RPMI7951 (cell line): ENCODE data around the gene CYP2S1. TPM values are rescaled to one million over a fixed set of nuclear protein-coding genes. Genes with fewer than 3 reads are reported as not detected.
A peak's percentile ranks its signal among the peaks of the same experiment; 100 is the strongest.
"Not testable (repeated sequence)": the region's sequence is repeated elsewhere in the genome, so short reads cannot be mapped to it uniquely, and the experiment has no call there.

Experiments
- DNase-seq: peaks from one replicate; pipeline ENCODE4 v3.0.0-alpha.2; 2012; ENCODE audit warnings: low read depth
- total RNA-seq: library from RNA; depleted of rRNA; stranded (reverse); fragments of >200 nt; shearing (Covaris generic); gene quantifications from 2 replicates; pipeline ENCODE4 v1.2.3, GENCODE V29; 2014; rRNA removed

Gene CYP2S1, protein sequence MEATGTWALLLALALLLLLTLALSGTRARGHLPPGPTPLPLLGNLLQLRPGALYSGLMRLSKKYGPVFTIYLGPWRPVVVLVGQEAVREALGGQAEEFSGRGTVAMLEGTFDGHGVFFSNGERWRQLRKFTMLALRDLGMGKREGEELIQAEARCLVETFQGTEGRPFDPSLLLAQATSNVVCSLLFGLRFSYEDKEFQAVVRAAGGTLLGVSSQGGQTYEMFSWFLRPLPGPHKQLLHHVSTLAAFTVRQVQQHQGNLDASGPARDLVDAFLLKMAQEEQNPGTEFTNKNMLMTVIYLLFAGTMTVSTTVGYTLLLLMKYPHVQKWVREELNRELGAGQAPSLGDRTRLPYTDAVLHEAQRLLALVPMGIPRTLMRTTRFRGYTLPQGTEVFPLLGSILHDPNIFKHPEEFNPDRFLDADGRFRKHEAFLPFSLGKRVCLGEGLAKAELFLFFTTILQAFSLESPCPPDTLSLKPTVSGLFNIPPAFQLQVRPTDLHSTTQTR
- total RNA-seq = 4.4 and 10.3 TPM in 2 replicates

DNA sequence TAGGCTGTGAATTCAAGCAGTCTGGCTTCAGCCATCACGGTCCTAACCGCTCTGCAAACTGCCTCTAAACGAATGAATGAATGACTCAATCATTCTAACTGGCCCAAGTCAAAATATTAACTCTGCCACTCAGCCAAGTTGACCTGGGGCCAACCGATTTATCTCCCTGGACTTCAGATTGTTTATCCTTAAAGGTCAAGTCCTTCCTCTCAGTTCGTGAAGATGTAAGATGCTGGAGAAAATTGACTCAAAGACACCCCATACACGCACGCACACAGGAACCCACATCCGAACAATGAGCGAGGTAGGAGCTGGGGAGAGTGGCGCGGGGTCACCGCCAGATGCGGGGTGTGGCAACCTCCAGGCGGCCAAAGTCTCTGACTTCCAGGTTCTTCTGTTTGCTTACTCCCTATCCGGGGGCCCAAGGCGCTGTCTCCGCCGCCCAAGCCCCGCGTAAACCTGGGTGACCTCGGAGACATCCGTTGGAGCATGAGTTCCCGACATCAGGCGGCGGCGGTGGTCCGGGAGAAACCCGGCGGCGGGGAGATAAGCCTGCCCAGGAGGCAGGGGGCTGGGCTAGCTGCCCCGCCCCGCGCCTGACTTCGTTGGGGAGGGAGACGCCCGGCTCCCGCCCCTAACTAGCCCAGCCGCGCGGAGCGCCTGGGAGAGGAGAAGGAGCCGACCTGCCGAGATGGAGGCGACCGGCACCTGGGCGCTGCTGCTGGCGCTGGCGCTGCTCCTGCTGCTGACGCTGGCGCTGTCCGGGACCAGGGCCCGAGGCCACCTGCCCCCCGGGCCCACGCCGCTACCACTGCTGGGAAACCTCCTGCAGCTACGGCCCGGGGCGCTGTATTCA lies at the start of gene CYP2S1:
TSS of gene CYP2S1 (plus strand) at position 646 of the 856 bp plus-strand sequence. CDS start at position 692, 46 bp downstream.
- DNase-seq = peak; percentile 70

DNA sequence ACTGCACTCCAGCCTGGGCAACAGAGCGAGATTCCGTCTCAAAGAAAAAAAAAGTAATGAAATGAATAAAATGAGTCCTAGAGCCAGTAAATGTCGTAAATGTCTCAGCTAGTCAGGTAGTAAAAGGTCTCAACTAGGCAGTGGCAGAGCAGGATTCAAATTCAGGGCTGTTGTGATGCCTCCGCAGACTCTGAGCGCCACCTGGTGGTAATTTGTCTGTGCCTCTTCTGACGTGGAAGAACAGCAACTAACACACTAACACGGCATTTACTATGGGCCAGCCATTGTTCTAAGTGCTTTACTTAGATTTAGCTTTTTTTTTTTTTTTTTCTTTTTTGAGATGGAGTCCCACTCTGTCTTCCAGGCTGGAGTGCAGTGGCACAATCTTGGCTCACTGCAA lies 48.6 kb upstream of the CYP2S1 start:
- DNase-seq = peak; percentile 73

DNA sequence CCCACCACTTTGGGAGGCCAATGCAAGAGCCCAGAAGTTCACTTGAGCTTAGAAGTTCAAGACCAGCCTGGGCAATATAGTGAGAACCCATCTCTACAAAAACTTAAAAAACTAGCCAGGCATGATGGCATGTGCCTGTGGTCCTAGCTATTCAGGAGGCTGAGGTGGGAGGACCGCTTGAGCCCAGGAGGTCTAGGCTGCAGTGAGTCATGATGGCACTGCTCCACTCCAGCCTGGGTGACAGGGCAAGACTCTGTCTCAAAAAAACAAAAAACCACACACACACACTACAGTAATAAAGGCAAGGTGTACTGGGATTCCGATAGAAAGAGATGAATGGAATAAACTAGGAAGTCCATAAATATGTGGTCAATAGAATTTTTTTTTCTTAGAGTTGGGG lies 43.2 kb upstream of the CYP2S1 start:
- DNase-seq = peak; percentile 37

DNA sequence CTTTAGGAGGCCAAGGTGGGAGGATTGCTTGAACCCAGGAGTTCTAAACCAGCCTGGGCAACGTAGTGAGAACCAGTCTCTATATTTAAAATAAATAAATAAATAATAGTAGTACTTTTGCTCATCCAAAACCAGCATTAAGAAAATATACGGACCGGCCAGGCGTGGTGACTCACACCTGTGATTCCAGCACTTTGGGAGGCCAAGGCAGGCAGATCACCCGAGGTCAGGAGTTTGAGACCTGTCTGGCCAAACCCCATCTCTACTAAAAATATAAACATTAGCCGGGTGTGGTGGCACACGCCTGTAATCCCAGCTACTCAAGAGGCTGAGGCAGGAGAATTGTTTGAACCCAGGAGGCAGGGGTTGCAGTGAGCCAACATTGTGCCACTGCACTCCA lies 42.0 kb upstream of the CYP2S1 start:
- DNase-seq = not testable (repeated sequence)

DNA sequence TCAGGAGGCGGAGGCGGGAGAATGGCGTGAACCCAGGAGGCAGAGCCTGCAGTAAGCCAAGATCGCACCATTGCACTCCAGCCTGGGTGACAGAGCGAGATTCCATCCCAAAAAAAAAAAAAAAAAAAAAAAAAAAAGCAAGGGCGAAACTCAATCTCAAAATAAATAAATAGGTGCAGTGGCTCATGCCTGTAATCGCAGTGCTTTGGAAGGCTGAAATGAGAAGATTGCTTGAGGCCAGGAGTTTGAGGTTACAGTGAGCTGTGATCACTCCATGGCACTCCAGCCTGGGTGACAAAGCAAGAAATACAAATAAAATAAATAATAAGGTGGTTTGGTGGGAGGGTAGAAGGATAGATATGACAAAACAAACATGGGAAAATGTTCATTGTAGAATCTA lies 39.0 kb upstream of the CYP2S1 start:
- no peak for DNase-seq

DNA sequence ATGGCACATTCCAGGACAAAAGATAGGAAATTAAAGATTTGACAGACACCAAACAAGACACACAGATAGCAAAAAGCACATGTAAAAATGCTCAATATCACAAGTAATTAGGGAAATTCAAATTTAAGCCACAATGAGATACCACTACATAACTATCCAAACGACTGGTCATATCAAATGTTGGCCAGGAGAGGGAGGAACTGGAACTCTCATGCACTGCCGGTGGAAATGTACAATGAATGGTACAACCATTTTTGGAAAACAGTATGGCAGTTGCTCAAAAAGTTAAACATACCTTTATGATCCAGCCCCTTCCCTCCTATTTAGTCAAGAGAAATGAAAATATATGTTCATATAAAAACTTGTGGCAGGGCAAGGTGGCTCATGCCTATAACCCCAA lies 36.8 kb upstream of the CYP2S1 start:
- DNase-seq = peak; percentile 37

DNA sequence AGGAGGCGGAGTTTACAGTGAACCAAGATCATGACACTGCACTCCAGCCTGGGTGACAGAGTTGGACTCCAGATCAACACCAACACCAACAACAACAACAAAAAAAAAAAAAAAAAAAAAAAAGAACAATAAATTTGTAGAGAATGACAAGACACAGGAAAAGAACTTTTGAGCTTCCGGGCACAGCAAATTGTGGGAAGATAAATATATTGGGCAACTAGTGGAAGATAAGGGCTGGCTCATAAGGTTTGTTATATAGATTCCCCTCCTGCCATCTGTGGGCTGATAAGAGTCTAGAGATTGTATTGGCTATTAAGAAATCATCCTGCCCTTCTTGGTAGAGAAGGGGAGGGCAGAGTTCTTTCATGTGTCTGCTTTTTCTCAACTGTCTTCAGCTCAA lies 33.1 kb upstream of the CYP2S1 start:
- no peak for DNase-seq

DNA sequence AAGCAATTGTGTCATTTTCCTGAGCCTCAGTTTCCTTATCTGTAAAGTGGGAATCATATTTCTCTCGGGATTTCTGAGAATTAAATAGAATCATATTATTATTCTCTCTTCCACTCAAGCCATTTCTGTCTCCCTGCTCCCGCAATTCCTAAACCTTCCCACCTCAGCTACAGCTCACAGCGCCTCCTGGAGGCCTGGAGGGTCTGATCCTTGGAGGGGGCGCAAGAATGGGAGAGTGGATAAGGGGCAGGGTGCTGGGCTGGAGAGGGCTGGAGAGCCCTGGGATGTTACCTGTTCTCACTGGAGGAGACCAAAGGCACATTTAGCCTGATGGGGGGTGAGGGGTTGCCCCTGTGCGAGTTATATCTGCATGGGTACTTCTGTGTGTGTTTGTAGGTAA lies 31.1 kb upstream of the CYP2S1 start:
- DNase-seq = peak; percentile 17

DNA sequence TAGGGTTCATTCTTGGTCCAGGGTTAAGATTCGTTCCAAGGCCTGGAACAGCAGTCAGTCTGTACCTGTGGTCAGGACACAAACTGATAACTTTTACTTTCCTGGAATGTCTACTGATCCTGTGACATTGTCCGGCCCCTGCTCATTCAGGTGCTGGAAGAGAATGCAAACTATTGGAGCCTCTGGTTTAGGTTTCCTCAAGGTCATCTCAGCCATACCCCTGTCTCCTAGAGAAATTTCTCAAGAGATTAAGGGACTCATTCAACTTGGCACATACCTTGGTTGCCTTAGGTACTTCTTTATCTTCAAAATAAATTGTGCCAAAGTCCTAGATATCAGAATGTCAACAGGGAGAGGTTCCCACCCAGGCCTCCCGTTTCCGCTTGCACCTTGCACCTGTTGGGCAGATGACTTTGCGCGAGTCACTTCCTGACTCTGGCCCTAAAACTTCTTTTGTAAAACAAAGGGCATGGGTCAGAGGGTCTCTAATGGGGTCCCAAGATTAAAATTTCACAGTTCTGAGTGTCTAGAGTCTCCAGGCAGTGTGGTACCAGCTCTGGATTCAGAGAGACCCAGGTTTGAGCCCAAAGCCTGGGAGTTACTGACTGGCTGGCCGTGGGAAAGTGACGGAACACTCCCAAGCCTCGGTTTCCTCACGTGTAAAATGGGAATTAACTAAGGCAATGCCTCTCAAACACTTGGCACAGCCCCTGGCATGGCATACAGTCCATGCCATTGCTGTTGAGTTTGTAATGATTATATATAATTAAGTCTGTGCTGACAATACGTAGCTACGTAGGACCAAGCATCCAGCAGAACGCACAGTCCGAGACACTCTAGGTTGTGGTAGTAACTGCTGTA lies 25.8 kb upstream of the CYP2S1 start:
- no peak for DNase-seq

DNA sequence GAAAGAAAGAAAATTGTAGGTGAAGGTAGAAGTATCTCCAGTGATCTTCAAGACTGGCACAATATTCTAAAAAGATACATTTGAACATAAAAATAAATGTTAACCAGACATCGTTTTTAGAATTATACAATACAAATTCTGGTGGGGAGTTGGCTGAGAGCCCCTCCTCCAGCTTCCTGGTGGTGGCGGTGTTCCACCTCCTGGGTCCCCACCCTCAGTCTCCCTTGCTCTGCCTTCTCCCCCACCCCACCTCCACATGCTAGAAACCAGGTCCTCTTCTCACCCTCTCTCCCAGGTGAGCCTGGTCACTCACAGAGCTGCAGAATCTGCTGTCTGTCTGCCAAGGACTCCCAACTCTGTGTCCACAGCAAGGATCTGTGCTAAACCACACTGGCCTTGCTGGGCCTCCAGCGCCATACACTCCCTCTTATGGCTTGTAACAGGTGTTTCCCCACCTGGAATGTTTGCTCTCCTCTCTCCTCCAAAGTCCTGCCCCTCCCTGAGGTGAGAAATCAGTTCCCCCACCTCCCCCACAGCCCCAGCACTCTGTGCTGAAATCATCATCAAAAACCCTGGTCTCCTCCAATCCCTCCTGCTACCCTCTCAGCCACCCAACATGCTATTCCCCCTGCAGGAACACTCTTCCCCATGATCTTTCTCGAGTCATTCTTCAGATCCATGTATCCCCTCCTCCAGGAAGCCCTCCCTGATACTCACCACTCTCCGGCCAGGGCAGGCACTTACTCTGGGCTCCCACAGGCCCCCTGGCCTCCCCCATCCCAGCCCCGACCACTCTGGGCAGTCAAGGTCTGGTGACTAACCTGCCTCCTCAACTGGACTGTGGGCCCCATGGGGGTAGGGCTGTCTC lies 20.5 kb upstream of the CYP2S1 start:
- DNase-seq = no peak

DNA sequence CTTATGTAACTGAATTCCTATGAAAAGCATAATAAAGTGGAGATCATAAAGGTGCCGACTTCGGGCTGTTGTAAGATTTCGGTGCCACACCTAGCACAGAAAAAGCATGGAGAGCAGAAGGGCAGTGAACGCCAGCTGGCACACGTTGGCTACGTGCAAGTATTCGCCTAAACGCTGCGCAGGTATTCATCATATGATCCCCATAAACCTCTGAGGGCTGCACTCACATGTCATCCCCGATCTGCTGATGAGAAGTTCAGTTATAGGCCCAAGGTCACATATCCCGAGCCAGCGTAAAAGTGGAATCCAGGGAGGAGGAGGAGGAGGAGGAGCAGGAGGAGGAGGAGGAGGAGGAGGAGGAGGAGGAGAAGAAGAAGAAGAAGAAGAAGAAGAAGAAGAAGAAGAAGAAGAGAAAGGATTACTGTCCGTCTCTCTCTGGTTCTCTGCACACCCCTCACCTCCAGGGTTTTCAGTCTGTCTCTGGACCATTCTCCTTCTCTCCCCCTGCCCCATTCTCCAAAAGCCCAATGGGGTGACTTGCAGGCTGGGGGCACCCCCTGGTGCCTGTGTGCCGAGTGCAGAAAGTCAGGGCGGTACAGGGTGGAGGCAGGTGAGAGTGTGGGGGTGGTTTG lies 18.6 kb upstream of the CYP2S1 start:
- DNase-seq = no peak

DNA sequence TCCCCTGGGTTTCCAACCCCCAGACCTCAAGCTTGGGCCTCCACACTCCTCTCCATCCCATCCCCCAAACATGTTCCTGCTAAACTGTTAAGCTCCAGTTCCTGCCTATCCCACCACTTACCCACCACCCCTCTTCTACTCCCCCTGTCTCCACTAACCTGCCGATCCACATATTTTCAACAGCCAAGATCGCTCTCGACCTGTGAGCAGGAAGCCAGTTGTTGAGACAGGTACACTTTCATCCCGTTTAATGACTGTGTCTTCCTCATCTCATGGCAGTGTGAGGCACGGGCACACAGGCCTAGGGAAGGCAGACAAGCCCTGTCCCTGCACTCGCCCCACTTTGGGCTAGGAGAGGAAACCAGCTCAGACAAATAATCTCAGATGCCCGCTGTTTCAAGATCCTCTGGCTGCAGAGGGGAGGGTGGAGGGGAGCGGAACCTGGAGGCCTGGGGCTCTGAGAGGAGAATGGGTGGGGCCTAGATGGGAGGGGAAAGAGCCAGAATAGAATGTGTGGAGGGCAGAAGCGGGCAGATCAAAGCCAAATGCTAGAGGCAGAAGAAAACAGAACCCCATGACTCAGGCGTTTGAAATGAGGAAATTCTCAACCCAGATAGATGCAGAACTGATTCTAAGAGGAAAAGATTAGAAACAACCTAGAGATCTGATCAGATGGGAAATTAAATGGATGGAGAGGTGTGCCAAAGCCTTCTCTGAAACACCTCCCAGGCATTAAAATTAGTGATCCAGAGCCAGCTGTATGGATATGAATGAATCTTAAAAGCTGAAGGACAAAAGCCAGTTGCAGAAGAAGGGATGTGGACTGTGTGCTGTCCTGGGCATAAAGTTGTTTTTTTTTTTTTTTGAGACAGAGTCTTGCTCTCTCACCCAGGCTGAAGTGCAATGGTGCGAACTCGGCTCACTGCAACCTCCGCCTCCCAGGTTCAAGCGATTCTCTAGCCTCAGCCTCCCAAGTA lies 16.9 kb upstream of the CYP2S1 start:
- DNase-seq = peak; percentile 93

DNA sequence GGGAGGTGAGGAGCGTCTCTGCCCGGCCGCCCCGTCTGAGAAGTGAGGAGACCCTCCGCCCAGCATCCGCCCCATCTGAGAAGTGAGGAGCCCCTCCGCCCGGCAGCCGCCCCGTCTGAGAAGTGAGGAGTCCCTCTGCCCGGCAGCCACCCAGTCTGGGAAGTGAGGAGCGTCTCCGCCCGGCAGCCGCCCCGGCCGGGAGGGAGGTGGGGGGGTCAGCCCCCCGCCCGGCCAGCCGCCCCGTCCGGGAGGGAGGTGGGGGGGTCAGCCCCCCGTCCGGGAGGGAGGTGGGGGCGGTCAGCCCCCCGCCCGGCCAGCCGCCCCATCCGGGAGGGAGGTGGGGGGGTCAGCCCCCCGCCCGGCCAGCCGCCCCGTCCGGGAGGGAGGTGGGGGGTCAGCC lies 12.8 kb upstream of the CYP2S1 start:
- DNase-seq = not testable (repeated sequence)

DNA sequence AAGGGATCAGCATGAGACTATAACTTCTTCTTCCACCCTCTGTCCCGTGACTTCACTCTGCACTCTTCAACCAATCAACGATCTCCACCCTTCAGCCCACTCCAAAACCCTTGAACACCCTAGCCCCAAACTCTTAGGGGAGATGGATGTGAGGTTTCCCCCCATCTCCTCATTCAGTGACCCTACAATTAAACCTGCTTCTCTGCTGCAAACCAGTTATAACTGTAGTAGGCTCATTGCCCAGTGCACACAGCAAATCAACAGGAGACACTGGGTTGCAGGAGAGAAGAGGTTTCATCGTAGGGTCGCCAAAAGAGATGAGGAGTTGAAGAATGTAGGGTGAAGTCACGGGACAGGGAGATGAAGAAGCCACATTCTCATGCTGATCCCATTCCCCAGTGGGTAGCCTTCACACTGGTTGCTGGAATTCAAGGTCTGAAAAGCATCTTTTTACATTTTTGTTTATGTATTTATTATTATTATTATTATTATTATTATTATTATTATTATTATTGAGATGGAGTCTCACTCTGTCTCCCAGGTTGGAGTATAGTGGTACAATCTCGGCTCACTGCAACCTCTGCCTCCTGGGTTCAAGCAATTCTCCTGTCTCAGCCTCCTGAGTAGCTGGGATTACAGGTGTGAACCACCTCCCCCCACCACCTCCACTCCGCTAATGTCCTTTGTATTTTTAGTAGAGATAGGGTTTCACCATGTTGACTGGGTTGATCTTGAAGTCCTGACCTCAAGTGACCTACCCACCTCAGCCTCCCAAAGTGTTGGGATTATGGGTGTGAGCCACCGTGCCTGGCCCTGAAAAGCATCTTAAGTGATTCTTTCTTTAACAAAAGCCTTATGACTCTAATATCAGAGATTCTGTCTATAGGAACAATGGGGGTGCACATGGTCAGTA lies 5.8 kb upstream of the CYP2S1 start:
- DNase-seq = no peak

DNA sequence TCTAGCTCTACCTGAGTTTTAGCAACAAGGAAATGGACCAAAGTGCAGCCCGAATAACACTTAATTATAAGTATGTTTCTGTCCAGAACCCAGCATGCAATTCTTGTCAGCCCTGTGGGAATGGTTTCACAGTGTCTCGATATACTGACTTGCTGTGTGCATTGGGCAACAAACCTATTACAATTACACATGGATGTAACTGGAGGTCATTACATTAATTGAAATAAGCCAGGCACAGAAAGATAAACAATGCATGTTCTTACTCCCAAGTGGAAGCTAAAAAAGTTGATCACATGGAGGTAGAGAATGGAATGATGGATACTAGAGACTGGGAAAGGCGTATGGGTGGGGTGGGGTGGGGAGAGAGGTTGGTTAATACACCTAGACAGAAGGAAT lies 5.1 kb upstream of the CYP2S1 start:
- DNase-seq = no peak

DNA sequence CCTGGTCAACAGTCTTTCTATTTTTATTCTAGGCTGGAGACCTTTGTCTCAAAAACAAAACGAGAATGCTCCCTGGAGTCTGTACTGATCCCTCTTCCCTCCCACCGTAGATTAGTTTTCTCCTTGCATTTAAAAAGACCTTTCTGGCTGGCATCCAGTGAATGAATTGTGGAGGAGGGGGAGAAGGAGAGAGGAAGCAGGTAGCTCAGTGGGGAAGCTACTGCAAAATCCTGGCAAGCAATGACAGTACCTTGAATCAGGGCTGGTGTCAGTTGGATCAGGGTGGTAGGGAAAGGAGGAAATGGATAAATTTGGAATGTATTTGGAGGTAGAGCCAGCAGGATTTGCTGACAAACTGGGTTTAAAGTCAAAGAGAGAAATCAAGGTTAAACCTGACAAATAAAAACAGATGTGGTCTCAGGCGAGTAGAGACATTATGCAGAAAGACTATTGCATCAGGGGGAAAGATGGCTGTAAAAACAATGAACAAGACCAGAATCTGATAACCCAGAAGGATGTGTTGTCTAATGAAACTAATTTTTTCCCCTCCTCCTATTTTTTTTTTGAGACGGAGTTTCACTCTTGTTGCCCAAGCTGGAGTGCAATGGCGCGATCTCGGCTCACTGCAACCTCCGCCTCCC lies 3.5 kb upstream of the CYP2S1 start:
- DNase-seq = no peak

DNA sequence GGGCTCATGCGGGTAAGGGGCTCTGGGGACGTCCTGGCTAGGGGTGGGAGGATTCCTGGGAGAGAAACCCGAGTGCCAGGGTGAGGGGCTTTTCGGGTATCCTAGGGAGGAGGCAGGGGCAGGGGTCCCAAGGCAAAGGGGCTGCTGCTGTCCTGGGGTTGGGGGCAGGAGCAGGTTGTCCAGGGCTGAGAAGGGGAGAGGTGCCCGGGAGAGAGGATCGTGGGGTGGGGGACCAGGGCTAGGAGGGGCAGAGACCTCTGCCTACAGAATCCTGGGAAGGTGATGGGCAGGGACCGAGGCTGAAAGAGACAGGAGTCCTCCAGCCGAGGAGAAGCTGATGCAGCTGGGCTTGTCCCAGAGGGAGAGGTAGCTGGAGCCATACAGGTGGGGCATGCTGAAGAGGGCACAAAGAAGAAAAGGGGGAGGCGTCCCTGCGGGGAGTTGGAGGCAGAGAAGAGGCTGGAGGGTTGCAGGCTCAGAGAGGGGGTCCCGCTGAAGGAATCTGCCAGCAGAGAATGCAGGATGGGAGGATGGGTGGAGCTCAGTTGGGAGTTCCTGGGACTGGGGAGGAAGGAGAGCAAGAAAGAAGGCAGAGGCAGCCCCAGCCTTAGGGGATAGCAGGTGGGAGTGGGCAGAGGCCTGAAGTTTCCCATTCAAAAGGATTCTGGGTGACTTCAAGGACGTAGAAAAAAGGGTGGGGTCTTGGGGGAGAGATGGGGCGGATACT lies 574 bp downstream of the CYP2S1 start:
- no peak for DNase-seq
